ENCODE measurements around the gene CAPRIN2. TPM values are rescaled to one million over a fixed set of nuclear protein-coding genes. Genes with fewer than 3 reads are reported as not detected.

Gene CAPRIN2
- total RNA-seq, 8 experiments from 2014 or later: 13.4 to 40.1 (median 29.2) TPM

- no peak overlapping the region for H3K27ac ChIP-seq
Measured at GRCh38 chr12:30785630-30786029, 30.9 kb upstream of the CAPRIN2 start.

GRCh38 chr12:30784508-30784907 lies 29.8 kb upstream of the CAPRIN2 start:
- ATAC-seq (replicated peaks in 6 of 8): no peak
- 50 to 100% (median 100%) methylated on average over 1 of the region's 1 CpG; no CpG with 5 or more reads in 6 of the 10 experiments for whole genome bisulfite sequencing, 10 experiments

More at GRCh38 chr12:30785630-30786029, 30.9 kb upstream of the CAPRIN2 start:
- in situ Hi-C loops (cut with MboI; ENCODE audit: low pct_unique_long_range_greater_than_20kb in 2 of 9, low sequenced_read_pairs in 9 of 9, unreplicated experiment in 9 of 9): no loop called here
- 0 to 100% (median 8%) methylated on average over 1 to 2 of the region's 2 CpGs; no CpG with 5 or more reads in 2 of the 10 experiments for WGBS, 10 experiments
- Histone ChIP-seq H3K4me3 (no peak overlapping the region), H3K4me1 (replicated peaks in 1 of 2) (no peaks in the 10 kb centered on the region)
- ATAC-seq (replicated peaks in 6 of 8): peak in 1 of 8 experiments; percentile 36

DNA sequence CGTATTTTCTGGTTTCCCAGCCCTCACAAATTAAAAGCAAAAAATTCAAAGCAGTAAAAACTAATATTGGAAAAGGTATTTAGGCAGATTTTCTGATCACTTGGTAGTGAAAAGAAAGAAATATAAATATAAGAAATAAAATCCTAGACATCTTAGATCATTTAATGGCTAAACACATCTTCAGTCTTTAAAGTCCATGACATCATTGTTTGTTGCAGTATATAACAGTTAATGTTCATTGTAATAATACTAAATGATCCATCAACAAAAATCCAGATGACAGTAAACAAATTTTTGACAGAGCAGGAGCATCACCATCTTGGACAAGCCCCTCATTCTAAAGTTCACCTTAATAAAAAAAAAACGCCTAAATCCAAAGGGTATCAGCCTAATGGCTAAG lies 29.2 kb upstream of the CAPRIN2 start:
- in situ Hi-C loops (cut with MboI; ENCODE audit: low pct_unique_long_range_greater_than_20kb in 2 of 9, low sequenced_read_pairs in 9 of 9, unreplicated experiment in 9 of 9): no loop called here
- WGBS, 10 experiments: 51 to 100% (median 84%) methylated on average over 1 to 2 of the region's 2 CpGs; no CpG with 5 or more reads in 1 of the 10 experiments
- H3K4me3 ChIP-seq: no peak overlapping the region
- no peak for ATAC-seq (replicated peaks in 6 of 8)
- H3K4me1 ChIP-seq (replicated peaks in 1 of 2): no peaks in the 10 kb centered on the region
- no peak overlapping the region for H3K27ac ChIP-seq

More at GRCh38 chr12:30784508-30784907, 29.8 kb upstream of the CAPRIN2 start:
- Histone ChIP-seq H3K27ac (no peak overlapping the region), H3K4me3 (no peak overlapping the region), H3K4me1 (replicated peaks in 1 of 2) (no peaks in the 10 kb centered on the region)
- in situ Hi-C loops (cut with MboI; ENCODE audit: low pct_unique_long_range_greater_than_20kb in 2 of 9, low sequenced_read_pairs in 9 of 9, unreplicated experiment in 9 of 9): no loop called here

- ATAC-seq (replicated peaks in 6 of 8): no peak
- no peak overlapping the region for H3K4me3 ChIP-seq
- in situ Hi-C loops (cut with MboI; ENCODE audit: low pct_unique_long_range_greater_than_20kb in 2 of 9, low sequenced_read_pairs in 9 of 9, unreplicated experiment in 9 of 9): no loop called here
- no peak overlapping the region for H3K27ac ChIP-seq
- no peaks in the 10 kb centered on the region for H3K4me1 ChIP-seq (replicated peaks in 1 of 2)
- 13 to 100% (median 78%) methylated on average over 1 to 2 of the region's 3 CpGs; no CpG with 5 or more reads in 6 of the 10 experiments for WGBS, 10 experiments
Measured at GRCh38 chr12:30782316-30783173, 27.8 kb upstream of the CAPRIN2 start.

DNA sequence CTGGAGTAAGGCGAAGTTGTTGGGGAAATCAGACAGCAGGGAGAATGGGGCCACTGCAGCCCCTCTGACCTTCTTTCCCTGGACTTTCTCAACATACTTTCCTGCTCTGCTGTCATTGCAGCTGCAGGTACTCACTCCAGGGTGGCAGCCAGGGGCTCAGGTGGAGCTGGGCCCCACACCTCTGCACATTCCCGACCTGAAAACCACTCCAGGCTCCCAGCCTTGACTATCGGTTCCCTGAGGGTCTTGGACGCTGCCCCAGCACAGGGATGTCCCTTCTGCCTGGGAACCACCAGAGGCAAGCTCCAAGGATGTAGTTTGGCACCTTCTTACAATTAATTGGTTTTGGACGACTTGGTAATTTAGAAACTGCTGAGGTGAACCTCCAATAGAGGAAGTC lies 24.8 kb upstream of the CAPRIN2 start:
- in situ Hi-C loops (cut with MboI; ENCODE audit: low pct_unique_long_range_greater_than_20kb in 2 of 9, low sequenced_read_pairs in 9 of 9, unreplicated experiment in 9 of 9): no loop called here

GRCh38 chr12:30779178-30779577 lies 24.4 kb upstream of the CAPRIN2 start:
- Histone ChIP-seq H3K27ac (no peak overlapping the region), H3K4me1 (replicated peaks in 1 of 2) (no peaks in the 10 kb centered on the region)
- no peak for ATAC-seq (replicated peaks in 6 of 8)

More for the DNA sequence above, 24.8 kb upstream of the CAPRIN2 start:
- no peak overlapping the region for H3K4me3 ChIP-seq
- WGBS, 10 experiments: 29 to 100% (median 86%) methylated on average over 1 to 3 of the region's 5 CpGs; no CpG with 5 or more reads in 3 of the 10 experiments
- H3K27ac ChIP-seq: no peak overlapping the region
- ATAC-seq (replicated peaks in 6 of 8): no peak
- H3K4me1 ChIP-seq (replicated peaks in 1 of 2): no peaks in the 10 kb centered on the region

DNA sequence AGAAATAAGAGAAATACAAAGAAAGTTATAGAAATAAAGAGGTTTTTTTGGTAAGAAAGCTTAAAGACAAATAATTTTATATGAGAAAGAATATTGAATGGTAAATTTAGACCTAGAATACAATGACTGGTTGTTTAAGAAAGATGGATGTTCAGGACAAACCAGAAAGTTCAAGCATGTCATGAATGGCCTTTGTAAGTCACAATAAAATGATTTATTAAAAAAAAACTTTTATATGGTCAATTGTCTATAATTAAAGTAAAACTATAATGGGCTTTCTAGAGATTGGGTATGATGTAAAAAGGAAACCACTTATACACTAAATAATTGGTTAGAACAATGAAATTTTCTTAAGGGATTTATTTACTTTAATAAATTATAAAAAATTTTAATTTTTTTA lies 19.8 kb upstream of the CAPRIN2 start:
- Histone ChIP-seq H3K4me3 (no peak overlapping the region), H3K4me1 (replicated peaks in 1 of 2) (no peaks in the 10 kb centered on the region), H3K27ac (no peak overlapping the region)
- no peak for ATAC-seq (replicated peaks in 6 of 8)
- in situ Hi-C loops (cut with MboI; ENCODE audit: low pct_unique_long_range_greater_than_20kb in 2 of 9, low sequenced_read_pairs in 9 of 9, unreplicated experiment in 9 of 9): no loop called here

More at GRCh38 chr12:30779178-30779577, 24.4 kb upstream of the CAPRIN2 start:
- H3K4me3 ChIP-seq: no peak overlapping the region
- in situ Hi-C loops (cut with MboI; ENCODE audit: low pct_unique_long_range_greater_than_20kb in 2 of 9, low sequenced_read_pairs in 9 of 9, unreplicated experiment in 9 of 9): no loop called here

GRCh38 chr12:30769802-30770201 lies 15.1 kb upstream of the CAPRIN2 start:
- H3K27ac ChIP-seq: no peak overlapping the region
- no peaks in the 10 kb centered on the region for H3K4me1 ChIP-seq (replicated peaks in 1 of 2)
- ATAC-seq (replicated peaks in 6 of 8): no peak
- no peak overlapping the region for H3K4me3 ChIP-seq
- in situ Hi-C loops (cut with MboI; ENCODE audit: low pct_unique_long_range_greater_than_20kb in 2 of 9, low sequenced_read_pairs in 9 of 9, unreplicated experiment in 9 of 9): no loop called here
- 29 to 94% (median 80%) methylated on average over 1 to 2 of the region's 2 CpGs; no CpG with 5 or more reads in 2 of the 10 experiments for WGBS, 10 experiments

GRCh38 chr12:30764251-30764650 lies 9.5 kb upstream of the CAPRIN2 start:
- H3K4me3 ChIP-seq: no peak overlapping the region
- ATAC-seq (replicated peaks in 6 of 8): peak in 1 of 8 experiments; percentile 22
- H3K4me1 ChIP-seq (replicated peaks in 1 of 2): no peaks in the 10 kb centered on the region
- no peak overlapping the region for H3K27ac ChIP-seq
- in situ Hi-C loops (cut with MboI; ENCODE audit: low pct_unique_long_range_greater_than_20kb in 2 of 9, low sequenced_read_pairs in 9 of 9, unreplicated experiment in 9 of 9): no loop called here
- 25 to 100% (median 64%) methylated on average over 1 to 2 of the region's 2 CpGs; no CpG with 5 or more reads in 3 of the 10 experiments for WGBS, 10 experiments

DNA sequence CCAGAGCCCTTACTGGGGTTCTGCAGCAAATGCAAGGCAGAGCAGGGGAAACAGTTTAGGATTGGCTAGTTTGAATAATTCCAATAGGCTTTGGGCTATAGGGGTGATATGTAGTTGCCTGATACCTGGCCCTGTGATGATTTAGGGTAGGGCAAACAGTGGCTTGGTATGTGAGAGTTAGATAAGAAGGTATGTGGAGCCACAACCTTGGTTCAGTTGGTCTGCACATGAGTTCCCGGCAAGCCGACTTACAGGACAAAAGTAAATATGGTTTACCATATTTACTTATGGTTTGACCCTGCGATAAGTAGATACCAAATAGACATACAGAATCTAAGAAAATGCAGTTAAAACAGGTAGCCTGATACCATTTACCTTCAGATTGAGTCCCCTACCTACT lies 8.3 kb upstream of the CAPRIN2 start:
- H3K4me1 ChIP-seq (replicated peaks in 1 of 2): no peaks in the 10 kb centered on the region
- in situ Hi-C loops (cut with MboI; ENCODE audit: low pct_unique_long_range_greater_than_20kb in 2 of 9, low sequenced_read_pairs in 9 of 9, unreplicated experiment in 9 of 9): no loop called here
- WGBS, 10 experiments: 92 to 100% (median 95%) methylated on average over 1 to 3 of the region's 3 CpGs; no CpG with 5 or more reads in 2 of the 10 experiments

GRCh38 chr12:30761730-30762129 lies 7.0 kb upstream of the CAPRIN2 start:
- H3K4me1 ChIP-seq (replicated peaks in 1 of 2): no peaks in the 10 kb centered on the region
- no peak for ATAC-seq (replicated peaks in 6 of 8)
- in situ Hi-C loops (cut with MboI; ENCODE audit: low pct_unique_long_range_greater_than_20kb in 2 of 9, low sequenced_read_pairs in 9 of 9, unreplicated experiment in 9 of 9): no loop called here
- WGBS, 10 experiments: 90 to 100% (median 100%) methylated on average over 1 to 2 of the region's 2 CpGs; no CpG with 5 or more reads in 4 of the 10 experiments
- no peak overlapping the region for H3K27ac ChIP-seq
- H3K4me3 ChIP-seq: no peak overlapping the region

More for the DNA sequence above, 8.3 kb upstream of the CAPRIN2 start:
- ATAC-seq (replicated peaks in 6 of 8): no peak
- no peak overlapping the region for H3K27ac ChIP-seq
- no peak overlapping the region for H3K4me3 ChIP-seq

DNA sequence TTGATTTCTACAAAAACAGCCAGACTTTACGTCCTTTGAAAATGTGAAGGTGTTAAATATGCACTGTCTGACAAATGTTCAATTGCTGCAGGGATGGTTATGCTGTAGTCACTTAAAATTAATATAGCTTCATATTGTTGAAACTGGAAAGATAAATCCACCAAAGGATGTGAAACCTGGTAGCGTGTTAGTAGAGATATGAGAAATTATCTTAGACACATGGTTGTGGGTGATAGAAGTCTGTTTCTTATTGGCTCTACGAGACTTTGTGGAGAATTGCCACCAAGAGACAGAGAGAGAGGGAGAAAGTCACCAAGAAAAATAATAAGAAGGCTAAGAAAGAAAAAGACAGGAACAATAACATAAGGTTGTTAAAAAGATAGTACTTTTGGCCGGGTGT lies 2.6 kb upstream of the CAPRIN2 start:
- no peak for ATAC-seq (replicated peaks in 6 of 8)
- no peak overlapping the region for H3K4me3 ChIP-seq
- in situ Hi-C loops (cut with MboI; ENCODE audit: low pct_unique_long_range_greater_than_20kb in 2 of 9, low sequenced_read_pairs in 9 of 9, unreplicated experiment in 9 of 9): no loop called here
- H3K4me1 ChIP-seq (replicated peaks in 1 of 2): peaks cover 7 to 11% of the 10 kb centered on the region in 2 donors
- H3K27ac ChIP-seq: no peak overlapping the region
- WGBS, 10 experiments: 52 to 100% (median 73%) methylated on average over 1 to 4 of the region's 4 CpGs

GRCh38 chr12:30756074-30756473 lies 1.3 kb upstream of the CAPRIN2 start:
- H3K27ac ChIP-seq: no peak overlapping the region
- ATAC-seq (replicated peaks in 6 of 8): no peak
- WGBS, 10 experiments: 92 to 100% (median 100%) methylated on average over 2 to 10 of the region's 10 CpGs; no CpG with 5 or more reads in 3 of the 10 experiments
- in situ Hi-C loops (cut with MboI; ENCODE audit: low pct_unique_long_range_greater_than_20kb in 2 of 9, low sequenced_read_pairs in 9 of 9, unreplicated experiment in 9 of 9): no loop called here
- peaks cover 7 to 11% of the 10 kb centered on the region in 2 donors for H3K4me1 ChIP-seq (replicated peaks in 1 of 2)
- no peak overlapping the region for H3K4me3 ChIP-seq
